GM12878 (cell line): ENCODE measurements around the gene C8B. TPM values are rescaled to one million over a fixed set of nuclear protein-coding genes. Genes with fewer than 3 reads are reported as not detected.

Experiments
- ATAC-seq: fragments of 200-7000 bp; cut with Tn5 transposase; 3 replicates; pipeline ENCODE4 v1.9.1; 2020; ENCODE audit warnings: mild to moderate bottlenecking, moderate library complexity
- BruUV-seq: library from RNA; stranded (reverse); fragments of 400-500 nt; replicated peaks from 2 replicates; lab custom pipeline; 2021; lab: Mats Ljungman, UMichigan
- CTCF ChIA-PET: fragments of 300-600 bp; sonication (Branson Sonifier 250); formaldehyde crosslinking; extraction: SDS; loops from one replicate; lab custom pipeline; 2021; ENCODE audit warnings: inconsistent platforms; lab: Yijun Ruan, JAX
- POLR2A ChIA-PET: fragments of 350-600 bp; formaldehyde crosslinking; extraction: SDS; loops from one replicate; lab custom pipeline; 2021; ENCODE audit warnings: inconsistent platforms; lab: Charles Lee
- RAD21 ChIA-PET: fragments of 300-600 bp; sonication (Branson Sonifier 250); formaldehyde crosslinking; loops from one replicate; lab custom pipeline; 2023; ENCODE audit warnings: antibody characterized with exemption; ENCODE audit not compliant: unreplicated experiment; lab: Charles Lee
- SMC1A ChIA-PET: fragments of 300-600 bp; sonication (Branson Sonifier 250); formaldehyde crosslinking; loops from one replicate; lab custom pipeline; 2023; ENCODE audit not compliant: unreplicated experiment, uncharacterized antibody; lab: Charles Lee
- DNase-seq: peaks from one replicate; pipeline ENCODE4 v3.0.0-alpha.2; 2011; ENCODE audit warnings: low read depth, low spot score
- FAIRE-seq: peaks from 3 replicates; lab custom pipeline; 2011; peaks lifted over from hg19 to GRCh38; lab: Jason Lieb, UNC
- H2AFZ ChIP-seq: 2 replicates; pipeline ENCODE4 v1.6.0; 2011; ENCODE audit warnings: low read depth, low read length, control low read depth; ENCODE audit not compliant: control insufficient read depth
- H3K27ac ChIP-seq: 2 replicates; pipeline ENCODE4 v1.5.1; 2011; ENCODE audit warnings: control low read depth; ENCODE audit not compliant: control insufficient read depth, insufficient read depth
- H3K27me3 ChIP-seq, 2 experiments: replicated peaks in 1 of 2; 2 replicates each; pipeline versions ENCODE4 v1.6.0 to v1.6.1; 2011; ENCODE audit warnings: low read length in 1 of 2; ENCODE audit not compliant: control insufficient read depth in 2 of 2, insufficient read depth in 2 of 2
- H3K36me3 ChIP-seq, 2 experiments: 2 replicates each; pipeline ENCODE4 v1.5.1; 2011; ENCODE audit warnings: low read length in 1 of 2; ENCODE audit not compliant: control insufficient read depth in 2 of 2, insufficient read depth in 2 of 2
- H3K4me1 ChIP-seq: 2 replicates; pipeline ENCODE4 v1.6.1; 2011; ENCODE audit warnings: mild to moderate bottlenecking, low read length, moderate library complexity, mixed read lengths; ENCODE audit not compliant: control insufficient read depth, insufficient read depth
- H3K4me2 ChIP-seq: 2 replicates; pipeline ENCODE4 v1.6.0; 2011; ENCODE audit warnings: control low read depth; ENCODE audit not compliant: control insufficient read depth, insufficient read depth
- H3K4me3 ChIP-seq: fragments of 200-600 bp; sonication (generic); 2 replicates; pipeline ENCODE4 v1.5.1; 2016
- H3K79me2 ChIP-seq: 2 replicates; pipeline ENCODE4 v1.6.0; 2011; ENCODE audit warnings: low read length; ENCODE audit not compliant: control insufficient read depth, insufficient read depth
- H3K9ac ChIP-seq: 2 replicates; pipeline ENCODE4 v1.8.0; 2011; ENCODE audit warnings: low read length, control low read depth, mixed read lengths; ENCODE audit not compliant: control insufficient read depth, insufficient read depth
- H3K9me3 ChIP-seq: replicated peaks from 3 replicates; pipeline ENCODE4 v1.5.1; 2011; ENCODE audit warnings: mild to moderate bottlenecking, low read length; ENCODE audit not compliant: control insufficient read depth, insufficient read depth
- H4K20me1 ChIP-seq: 2 replicates; pipeline ENCODE4 v1.6.0; 2011; ENCODE audit not compliant: control insufficient read depth, insufficient read depth
- ATF7 ChIP-seq: fragments of 450-650 bp; IDR thresholded peaks from 2 replicates; pipeline ENCODE4 v1.6.1; 2016; ENCODE audit warnings: low read depth, mild to moderate bottlenecking
- BHLHE40 ChIP-seq, 2 experiments: fragments of 450-650 bp in 1 of 2; IDR thresholded peaks; 2 replicates each; pipeline ENCODE4 v1.6.1; 2011 to 2017; ENCODE audit warnings: low read depth in 2 of 2, borderline replicate concordance in 1 of 2, improper control_type of control experiment in 1 of 2, low read length in 1 of 2, mild to moderate bottlenecking in 1 of 2
- BRCA1 ChIP-seq: IDR thresholded peaks from 2 replicates; pipeline ENCODE4 v1.6.1; 2011; ENCODE audit warnings: low read depth, low read length, improper control_type of control experiment
- IKZF1 ChIP-seq: fragments of 450-650 bp; conservative IDR thresholded peaks from 2 replicates; pipeline ENCODE4 v1.6.1; 2017; ENCODE audit warnings: antibody characterized with exemption, mild to moderate bottlenecking
- MEF2B ChIP-seq: fragments of 450-650 bp; IDR thresholded peaks from 2 replicates; pipeline ENCODE4 v1.6.1; 2018; ENCODE audit warnings: mild to moderate bottlenecking, moderate library complexity; ENCODE audit not compliant: partially characterized antibody, poor library complexity, severe bottlenecking
- RAD21 ChIP-seq: IDR thresholded peaks from 2 replicates; pipeline ENCODE4 v1.6.1; 2011; ENCODE audit warnings: mild to moderate bottlenecking, low read depth, low read length, moderate library complexity; ENCODE audit not compliant: insufficient read depth
- RB1 ChIP-seq: fragments of 450-650 bp; formaldehyde crosslinking; IDR thresholded peaks from 2 replicates; pipeline ENCODE4 v1.6.1; 2017; ENCODE audit warnings: mild to moderate bottlenecking, borderline replicate concordance
- SIX5 ChIP-seq: IDR thresholded peaks from 2 replicates; pipeline ENCODE4 v1.6.1; 2011; ENCODE audit warnings: mild to moderate bottlenecking, low read depth, low read length, moderate library complexity; ENCODE audit not compliant: severe bottlenecking
- SPI1 ChIP-seq: IDR thresholded peaks from 2 replicates; pipeline ENCODE4 v1.6.1; 2011; ENCODE audit warnings: low read depth, mild to moderate bottlenecking, low read length, moderate library complexity, borderline replicate concordance; ENCODE audit not compliant: insufficient read depth
- SRF ChIP-seq, 2 experiments: IDR thresholded peaks; 2 replicates each; pipeline ENCODE4 v1.6.1; 2011; ENCODE audit warnings: low read depth in 2 of 2, low read length in 2 of 2, mild to moderate bottlenecking in 1 of 2, moderate library complexity in 1 of 2
- TCF12 ChIP-seq: IDR thresholded peaks from 2 replicates; pipeline ENCODE4 v1.6.1; 2011; ENCODE audit warnings: low read depth, mild to moderate bottlenecking, low read length
- USF1 ChIP-seq: IDR thresholded peaks from 2 replicates; pipeline ENCODE4 v1.6.1; 2011; ENCODE audit warnings: borderline replicate concordance, low read depth, mild to moderate bottlenecking, moderate library complexity, mixed read lengths, low read length; ENCODE audit not compliant: insufficient read depth; ENCODE audit errors: extremely low read length
- ZBED1 ChIP-seq: IDR thresholded peaks from 2 replicates; pipeline ENCODE4 v1.6.1; 2016; ENCODE audit warnings: borderline replicate concordance
- ZNF217 ChIP-seq: fragments of 450-650 bp; IDR thresholded peaks from 2 replicates; pipeline ENCODE4 v1.6.1; 2017; ENCODE audit warnings: antibody characterized with exemption, mild to moderate bottlenecking
- WGBS: methylation state at CpG from one replicate; pipeline ENCODE4 v1.1.6; 2016; ENCODE audit warnings: low lambda C conversion rate; ENCODE audit not compliant: insufficient replicate concordance, insufficient coverage; ENCODE audit errors: missing lambda C conversion rate; 5-methylcytosine and 5-hydroxymethylcytosine counted together
- in situ Hi-C: fragments of 300-500 bp; cut with MboI; formaldehyde crosslinking; loops from 9 replicates; pipeline ENCODE4 v1.14.3; 2018; ENCODE audit warnings: mixed read lengths
- intact Hi-C: fragments of 100-400 bp; cut with micrococcal nuclease; formaldehyde crosslinking; loops from one replicate; pipeline ENCODE4 v1.14.2; 2022; ENCODE audit not compliant: unreplicated experiment
- polyA plus RNA-seq, 11 experiments: library from polyadenylated mRNA; depleted of rRNA in 4 of 11; unstranded in 6 of 11; stranded (reverse) in 5 of 11; fragments of >200 nt; fragmentation: Nextera tagmentation in 4 of 11; fragmentation: Illumina TruSeq in 1 of 11; extraction: Ambion mirVana in 4 of 11; extraction: Trizol in 1 of 11; gene quantifications; 1 replicate in 1 of 11; 2 replicates in 10 of 11; pipeline versions ENCODE4 v1.2.1 to v1.2.3, GENCODE V29; 2011 to 2016; ENCODE audit warnings: inconsistent platforms in 2 of 11, missing spikeins in 2 of 11, low read depth in 1 of 11
- total RNA-seq, 4 experiments: library from RNA; depleted of rRNA in 3 of 4; stranded (reverse); fragments of >200 nt in 3 of 4; fragmentation: Illumina TruSeq in 1 of 4; extraction: Trizol in 1 of 4; gene quantifications; 2 replicates each; pipeline versions ENCODE4 v1.2.1 to v1.2.3, GENCODE V29; 2013 to 2021

The C8B gene
- total and polyA plus RNA-seq, 10 of the 15 experiments (the other 5 are each of a cell fraction or from before 2014, with no cell fraction given) = not detected

GRCh38 chr1:56904663-56905397 is 61.0 kb downstream of the C8B start:
- no peaks in the 10 kb centered on the region for H4K20me1 ChIP-seq

More at GRCh38 chr1:56904663-56905397, 61.0 kb downstream of the C8B start:
- FAIRE-seq = no peak
- in situ Hi-C loops = no loop called here
- intact Hi-C loops = no loop called here
- Histone ChIP-seq H3K36me3 (no peaks in the 10 kb centered on the region), H2AFZ (no peak overlapping the region), H3K9ac (no peak overlapping the region), H3K27me3 (no peaks in the 10 kb centered on the region), H3K27ac (no peak overlapping the region), H3K4me2 (no peak overlapping the region), H3K79me2 (no peaks in the 10 kb centered on the region), H3K4me3 (no peak overlapping the region), H3K9me3 (no peaks in the 10 kb centered on the region), H3K4me1 (no peaks in the 10 kb centered on the region)
- ATAC-seq = no peak
- ChIA-PET CTCF (no interaction called here), SMC1A (interaction anchor here (0.6 kb wide), 1 partner anchor 12 kb away, joined by 3 read pairs; no protein-coding TSS in a partner anchor), POLR2A (no interaction called here), RAD21 (no interaction called here)
- 26% methylated on average over 2 of the region's 2 CpGs for WGBS
- no TSS peak for BruUV-seq
- DNase-seq = no peak
- TF ChIP-seq ATF7 (no peak), BRCA1 (no peak), SIX5 (no peak), BHLHE40 (IDR thresholded peaks at IDR 0.05; ENCODE audit: borderline replicate concordance in 1 of 2, low read depth in 2 of 2, low read length in 1 of 2) (no peak), SRF (IDR thresholded peaks at IDR 0.05; ENCODE audit: low read depth in 2 of 2, low read length in 2 of 2) (no peak), SPI1 (no peak), MEF2B (no peak), USF1 (no peak), IKZF1 (no peak), ZNF217 (no peak), RB1 (no peak), TCF12 (no peak), ZBED1 (no peak), RAD21 (no peak)
